GM12878 (cell line): ENCODE measurements around the gene CLDN4. TPM values are rescaled to one million over a fixed set of nuclear protein-coding genes. Genes with fewer than 3 reads are reported as not detected.

ENCODE experiments used
- ATAC-seq: fragments of 200-7000 bp; cut with Tn5 transposase; 3 replicates; pipeline ENCODE4 v1.9.1; 2020; ENCODE audit warnings: mild to moderate bottlenecking, moderate library complexity
- BruUV-seq: library from RNA; stranded (reverse); fragments of 400-500 nt; replicated peaks from 2 replicates; lab custom pipeline; 2021; lab: Mats Ljungman, UMichigan
- CTCF ChIA-PET: fragments of 300-600 bp; sonication (Branson Sonifier 250); formaldehyde crosslinking; extraction: SDS; loops from one replicate; lab custom pipeline; 2021; ENCODE audit warnings: inconsistent platforms; lab: Yijun Ruan, JAX
- POLR2A ChIA-PET: fragments of 350-600 bp; formaldehyde crosslinking; extraction: SDS; loops from one replicate; lab custom pipeline; 2021; ENCODE audit warnings: inconsistent platforms; lab: Charles Lee
- RAD21 ChIA-PET: fragments of 300-600 bp; sonication (Branson Sonifier 250); formaldehyde crosslinking; loops from one replicate; lab custom pipeline; 2023; ENCODE audit warnings: antibody characterized with exemption; ENCODE audit not compliant: unreplicated experiment; lab: Charles Lee
- SMC1A ChIA-PET: fragments of 300-600 bp; sonication (Branson Sonifier 250); formaldehyde crosslinking; loops from one replicate; lab custom pipeline; 2023; ENCODE audit not compliant: unreplicated experiment, uncharacterized antibody; lab: Charles Lee
- DNase-seq: peaks from one replicate; pipeline ENCODE4 v3.0.0-alpha.2; 2011; ENCODE audit warnings: low read depth, low spot score
- FAIRE-seq: peaks from 3 replicates; lab custom pipeline; 2011; peaks lifted over from hg19 to GRCh38; lab: Jason Lieb, UNC
- H2AFZ ChIP-seq: 2 replicates; pipeline ENCODE4 v1.6.0; 2011; ENCODE audit warnings: low read depth, low read length, control low read depth; ENCODE audit not compliant: control insufficient read depth
- H3K27ac ChIP-seq: 2 replicates; pipeline ENCODE4 v1.5.1; 2011; ENCODE audit warnings: control low read depth; ENCODE audit not compliant: control insufficient read depth, insufficient read depth
- H3K27me3 ChIP-seq, 2 experiments: replicated peaks in 1 of 2; 2 replicates each; pipeline versions ENCODE4 v1.6.0 to v1.6.1; 2011; ENCODE audit warnings: low read length in 1 of 2; ENCODE audit not compliant: control insufficient read depth in 2 of 2, insufficient read depth in 2 of 2
- H3K36me3 ChIP-seq, 2 experiments: 2 replicates each; pipeline ENCODE4 v1.5.1; 2011; ENCODE audit warnings: low read length in 1 of 2; ENCODE audit not compliant: control insufficient read depth in 2 of 2, insufficient read depth in 2 of 2
- H3K4me1 ChIP-seq: 2 replicates; pipeline ENCODE4 v1.6.1; 2011; ENCODE audit warnings: mild to moderate bottlenecking, low read length, moderate library complexity, mixed read lengths; ENCODE audit not compliant: control insufficient read depth, insufficient read depth
- H3K4me2 ChIP-seq: 2 replicates; pipeline ENCODE4 v1.6.0; 2011; ENCODE audit warnings: control low read depth; ENCODE audit not compliant: control insufficient read depth, insufficient read depth
- H3K4me3 ChIP-seq: fragments of 200-600 bp; sonication (generic); 2 replicates; pipeline ENCODE4 v1.5.1; 2016
- H3K79me2 ChIP-seq: 2 replicates; pipeline ENCODE4 v1.6.0; 2011; ENCODE audit warnings: low read length; ENCODE audit not compliant: control insufficient read depth, insufficient read depth
- H3K9ac ChIP-seq: 2 replicates; pipeline ENCODE4 v1.8.0; 2011; ENCODE audit warnings: low read length, control low read depth, mixed read lengths; ENCODE audit not compliant: control insufficient read depth, insufficient read depth
- H3K9me3 ChIP-seq: replicated peaks from 3 replicates; pipeline ENCODE4 v1.5.1; 2011; ENCODE audit warnings: mild to moderate bottlenecking, low read length; ENCODE audit not compliant: control insufficient read depth, insufficient read depth
- H4K20me1 ChIP-seq: 2 replicates; pipeline ENCODE4 v1.6.0; 2011; ENCODE audit not compliant: control insufficient read depth, insufficient read depth
- BRCA1 ChIP-seq: IDR thresholded peaks from 2 replicates; pipeline ENCODE4 v1.6.1; 2011; ENCODE audit warnings: low read depth, low read length, improper control_type of control experiment
- CHD2 ChIP-seq: IDR thresholded peaks from 2 replicates; pipeline ENCODE4 v1.6.1; 2011; ENCODE audit warnings: low read depth, low read length, improper control_type of control experiment, borderline replicate concordance
- IRF4 ChIP-seq: IDR thresholded peaks from 2 replicates; pipeline ENCODE4 v1.6.1; 2011; ENCODE audit warnings: low read depth, low read length
- JUND ChIP-seq: IDR thresholded peaks from 2 replicates; pipeline ENCODE4 v1.6.1; 2012; ENCODE audit warnings: low read depth, mild to moderate bottlenecking, low read length, improper control_type of control experiment, moderate library complexity
- KDM1A ChIP-seq: fragments of 200-600 bp; sonication (generic); IDR thresholded peaks from 2 replicates; pipeline ENCODE4 v1.6.1; 2016; ENCODE audit warnings: borderline replicate concordance
- MTA3 ChIP-seq: IDR thresholded peaks from 2 replicates; pipeline ENCODE4 v1.6.1; 2012; ENCODE audit warnings: low read length, inconsistent platforms, borderline replicate concordance
- NFIC ChIP-seq: IDR thresholded peaks from 2 replicates; pipeline ENCODE4 v1.6.1; 2012; ENCODE audit warnings: low read depth, mild to moderate bottlenecking, inconsistent platforms, low read length, moderate library complexity
- NFYB ChIP-seq: IDR thresholded peaks from 2 replicates; pipeline ENCODE4 v1.6.1; 2011; ENCODE audit warnings: low read depth, mild to moderate bottlenecking, low read length, improper control_type of control experiment, moderate library complexity; ENCODE audit not compliant: insufficient read depth
- NRF1 ChIP-seq: conservative IDR thresholded peaks from 2 replicates; pipeline ENCODE4 v1.6.1; 2011; ENCODE audit warnings: mild to moderate bottlenecking, low read depth, low read length, improper control_type of control experiment
- SIN3A ChIP-seq: IDR thresholded peaks from 2 replicates; pipeline ENCODE4 v1.6.1; 2012; ENCODE audit warnings: low read depth, low read length, improper control_type of control experiment
- SMAD5 ChIP-seq: IDR thresholded peaks from 2 replicates; pipeline ENCODE4 v1.6.1; 2016; ENCODE audit warnings: antibody characterized with exemption, low read depth
- SMARCA5 ChIP-seq: fragments of 450-650 bp; IDR thresholded peaks from 2 replicates; pipeline ENCODE4 v1.6.1; 2017; ENCODE audit warnings: mild to moderate bottlenecking
- SREBF1 ChIP-seq: IDR thresholded peaks from 2 replicates; pipeline ENCODE4 v1.6.1; 2012; ENCODE audit warnings: mild to moderate bottlenecking, low read length
- STAT3 ChIP-seq: IDR thresholded peaks from 2 replicates; pipeline ENCODE4 v1.6.1; 2011; ENCODE audit warnings: low read depth, low read length, improper control_type of control experiment
- WGBS: methylation state at CpG from one replicate; pipeline ENCODE4 v1.1.6; 2016; ENCODE audit warnings: low lambda C conversion rate; ENCODE audit not compliant: insufficient replicate concordance, insufficient coverage; ENCODE audit errors: missing lambda C conversion rate; 5-methylcytosine and 5-hydroxymethylcytosine counted together
- in situ Hi-C: fragments of 300-500 bp; cut with MboI; formaldehyde crosslinking; loops from 9 replicates; pipeline ENCODE4 v1.14.3; 2018; ENCODE audit warnings: mixed read lengths
- intact Hi-C: fragments of 100-400 bp; cut with micrococcal nuclease; formaldehyde crosslinking; loops from one replicate; pipeline ENCODE4 v1.14.2; 2022; ENCODE audit not compliant: unreplicated experiment
- polyA plus RNA-seq, 11 experiments: library from polyadenylated mRNA; depleted of rRNA in 4 of 11; unstranded in 6 of 11; stranded (reverse) in 5 of 11; fragments of >200 nt; fragmentation: Nextera tagmentation in 4 of 11; fragmentation: Illumina TruSeq in 1 of 11; extraction: Ambion mirVana in 4 of 11; extraction: Trizol in 1 of 11; gene quantifications; 1 replicate in 1 of 11; 2 replicates in 10 of 11; pipeline versions ENCODE4 v1.2.1 to v1.2.3, GENCODE V29; 2011 to 2016; ENCODE audit warnings: inconsistent platforms in 2 of 11, missing spikeins in 2 of 11, low read depth in 1 of 11
- total RNA-seq, 4 experiments: library from RNA; depleted of rRNA in 3 of 4; stranded (reverse); fragments of >200 nt in 3 of 4; fragmentation: Illumina TruSeq in 1 of 4; extraction: Trizol in 1 of 4; gene quantifications; 2 replicates each; pipeline versions ENCODE4 v1.2.1 to v1.2.3, GENCODE V29; 2013 to 2021
- TF ChIP-seq, protein P1 (sequence below): fragments of 450-650 bp; IDR thresholded peaks from 2 replicates; pipeline ENCODE4 v1.6.1; 2017; ENCODE audit warnings: mild to moderate bottlenecking, moderate library complexity
- TF ChIP-seq, protein P2 (sequence below): fragments of 150-350 bp; IDR thresholded peaks from 2 replicates; pipeline ENCODE4 v1.6.1; 2014; ENCODE audit warnings: mild to moderate bottlenecking, low read depth, low read length
- TF ChIP-seq, protein P3 (sequence below): fragments of 450-650 bp; IDR thresholded peaks from 2 replicates; pipeline ENCODE4 v1.6.1; 2016; ENCODE audit warnings: mild to moderate bottlenecking, moderate library complexity, borderline replicate concordance

CLDN4 gene
- total and polyA plus RNA-seq, 10 of the 15 experiments (the other 5 are each of a cell fraction or from before 2014, with no cell fraction given), result 0.04 to 0.38 (median 0.06) TPM; not detected in 6

DNA sequence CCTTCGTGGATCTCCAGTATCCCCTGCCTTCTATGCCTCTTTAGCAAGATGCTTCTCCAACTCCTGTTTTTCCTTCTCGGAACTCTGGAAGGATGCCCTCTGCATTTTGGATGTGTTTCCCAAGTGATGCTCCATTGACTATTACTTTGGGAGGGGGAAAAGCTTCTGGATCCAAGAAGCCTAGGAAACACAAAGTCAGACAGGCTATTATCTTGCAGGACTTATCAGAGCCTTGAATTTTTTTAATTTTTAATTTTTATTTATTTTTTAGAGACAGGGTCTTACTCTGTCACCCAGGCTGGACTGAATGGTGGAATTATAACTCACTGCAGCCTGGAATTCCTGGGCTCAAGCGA, 51.2 kb downstream of the CLDN4 start:
- ChIA-PET CTCF (no interaction called here), RAD21 (no interaction called here), SMC1A (no interaction called here), POLR2A (no interaction called here)
- ATAC-seq (no peak), DNase-seq (no peak), FAIRE-seq (no peak)
- intact Hi-C loops, result no loop called here
- H3K4me1 ChIP-seq, result no peaks in the 10 kb centered on the region
- 5% methylated on average over 3 of the region's 3 CpGs for WGBS
- H2AFZ ChIP-seq, result no peak overlapping the region
- no peaks in the 10 kb centered on the region for H3K36me3 ChIP-seq
- in situ Hi-C loops, result no loop called here
- no peak overlapping the region for H3K4me3 ChIP-seq
- H3K4me2 ChIP-seq, result no peak overlapping the region
- no peaks in the 10 kb centered on the region for H4K20me1 ChIP-seq
- H3K9me3 ChIP-seq, result no peaks in the 10 kb centered on the region
- no peaks in the 10 kb centered on the region for H3K79me2 ChIP-seq
- no peaks in the 10 kb centered on the region; a peak in 2 of 4 replicates for H3K27me3 ChIP-seq
- no TSS peak for BruUV-seq
- no peak overlapping the region for H3K27ac ChIP-seq
- no peak overlapping the region for H3K9ac ChIP-seq
- TF ChIP-seq, protein P1, sequence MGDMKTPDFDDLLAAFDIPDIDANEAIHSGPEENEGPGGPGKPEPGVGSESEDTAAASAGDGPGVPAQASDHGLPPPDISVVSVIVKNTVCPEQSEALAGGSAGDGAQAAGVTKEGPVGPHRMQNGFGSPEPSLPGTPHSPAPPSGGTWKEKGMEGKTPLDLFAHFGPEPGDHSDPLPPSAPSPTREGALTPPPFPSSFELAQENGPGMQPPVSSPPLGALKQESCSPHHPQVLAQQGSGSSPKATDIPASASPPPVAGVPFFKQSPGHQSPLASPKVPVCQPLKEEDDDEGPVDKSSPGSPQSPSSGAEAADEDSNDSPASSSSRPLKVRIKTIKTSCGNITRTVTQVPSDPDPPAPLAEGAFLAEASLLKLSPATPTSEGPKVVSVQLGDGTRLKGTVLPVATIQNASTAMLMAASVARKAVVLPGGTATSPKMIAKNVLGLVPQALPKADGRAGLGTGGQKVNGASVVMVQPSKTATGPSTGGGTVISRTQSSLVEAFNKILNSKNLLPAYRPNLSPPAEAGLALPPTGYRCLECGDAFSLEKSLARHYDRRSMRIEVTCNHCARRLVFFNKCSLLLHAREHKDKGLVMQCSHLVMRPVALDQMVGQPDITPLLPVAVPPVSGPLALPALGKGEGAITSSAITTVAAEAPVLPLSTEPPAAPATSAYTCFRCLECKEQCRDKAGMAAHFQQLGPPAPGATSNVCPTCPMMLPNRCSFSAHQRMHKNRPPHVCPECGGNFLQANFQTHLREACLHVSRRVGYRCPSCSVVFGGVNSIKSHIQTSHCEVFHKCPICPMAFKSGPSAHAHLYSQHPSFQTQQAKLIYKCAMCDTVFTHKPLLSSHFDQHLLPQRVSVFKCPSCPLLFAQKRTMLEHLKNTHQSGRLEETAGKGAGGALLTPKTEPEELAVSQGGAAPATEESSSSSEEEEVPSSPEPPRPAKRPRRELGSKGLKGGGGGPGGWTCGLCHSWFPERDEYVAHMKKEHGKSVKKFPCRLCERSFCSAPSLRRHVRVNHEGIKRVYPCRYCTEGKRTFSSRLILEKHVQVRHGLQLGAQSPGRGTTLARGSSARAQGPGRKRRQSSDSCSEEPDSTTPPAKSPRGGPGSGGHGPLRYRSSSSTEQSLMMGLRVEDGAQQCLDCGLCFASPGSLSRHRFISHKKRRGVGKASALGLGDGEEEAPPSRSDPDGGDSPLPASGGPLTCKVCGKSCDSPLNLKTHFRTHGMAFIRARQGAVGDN, result no peak
- TF ChIP-seq SMARCA5 (no peak), BRCA1 (no peak), NFIC (no peak), MTA3 (no peak), KDM1A (no peak), NRF1 (no peak), SIN3A (no peak), SREBF1 (no peak), NFYB (no peak), IRF4 (no peak), JUND (no peak), STAT3 (no peak), CHD2 (no peak), SMAD5 (no peak)
- TF ChIP-seq, protein P2, sequence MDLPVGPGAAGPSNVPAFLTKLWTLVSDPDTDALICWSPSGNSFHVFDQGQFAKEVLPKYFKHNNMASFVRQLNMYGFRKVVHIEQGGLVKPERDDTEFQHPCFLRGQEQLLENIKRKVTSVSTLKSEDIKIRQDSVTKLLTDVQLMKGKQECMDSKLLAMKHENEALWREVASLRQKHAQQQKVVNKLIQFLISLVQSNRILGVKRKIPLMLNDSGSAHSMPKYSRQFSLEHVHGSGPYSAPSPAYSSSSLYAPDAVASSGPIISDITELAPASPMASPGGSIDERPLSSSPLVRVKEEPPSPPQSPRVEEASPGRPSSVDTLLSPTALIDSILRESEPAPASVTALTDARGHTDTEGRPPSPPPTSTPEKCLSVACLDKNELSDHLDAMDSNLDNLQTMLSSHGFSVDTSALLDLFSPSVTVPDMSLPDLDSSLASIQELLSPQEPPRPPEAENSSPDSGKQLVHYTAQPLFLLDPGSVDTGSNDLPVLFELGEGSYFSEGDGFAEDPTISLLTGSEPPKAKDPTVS, result no peak
- TF ChIP-seq, protein P3, sequence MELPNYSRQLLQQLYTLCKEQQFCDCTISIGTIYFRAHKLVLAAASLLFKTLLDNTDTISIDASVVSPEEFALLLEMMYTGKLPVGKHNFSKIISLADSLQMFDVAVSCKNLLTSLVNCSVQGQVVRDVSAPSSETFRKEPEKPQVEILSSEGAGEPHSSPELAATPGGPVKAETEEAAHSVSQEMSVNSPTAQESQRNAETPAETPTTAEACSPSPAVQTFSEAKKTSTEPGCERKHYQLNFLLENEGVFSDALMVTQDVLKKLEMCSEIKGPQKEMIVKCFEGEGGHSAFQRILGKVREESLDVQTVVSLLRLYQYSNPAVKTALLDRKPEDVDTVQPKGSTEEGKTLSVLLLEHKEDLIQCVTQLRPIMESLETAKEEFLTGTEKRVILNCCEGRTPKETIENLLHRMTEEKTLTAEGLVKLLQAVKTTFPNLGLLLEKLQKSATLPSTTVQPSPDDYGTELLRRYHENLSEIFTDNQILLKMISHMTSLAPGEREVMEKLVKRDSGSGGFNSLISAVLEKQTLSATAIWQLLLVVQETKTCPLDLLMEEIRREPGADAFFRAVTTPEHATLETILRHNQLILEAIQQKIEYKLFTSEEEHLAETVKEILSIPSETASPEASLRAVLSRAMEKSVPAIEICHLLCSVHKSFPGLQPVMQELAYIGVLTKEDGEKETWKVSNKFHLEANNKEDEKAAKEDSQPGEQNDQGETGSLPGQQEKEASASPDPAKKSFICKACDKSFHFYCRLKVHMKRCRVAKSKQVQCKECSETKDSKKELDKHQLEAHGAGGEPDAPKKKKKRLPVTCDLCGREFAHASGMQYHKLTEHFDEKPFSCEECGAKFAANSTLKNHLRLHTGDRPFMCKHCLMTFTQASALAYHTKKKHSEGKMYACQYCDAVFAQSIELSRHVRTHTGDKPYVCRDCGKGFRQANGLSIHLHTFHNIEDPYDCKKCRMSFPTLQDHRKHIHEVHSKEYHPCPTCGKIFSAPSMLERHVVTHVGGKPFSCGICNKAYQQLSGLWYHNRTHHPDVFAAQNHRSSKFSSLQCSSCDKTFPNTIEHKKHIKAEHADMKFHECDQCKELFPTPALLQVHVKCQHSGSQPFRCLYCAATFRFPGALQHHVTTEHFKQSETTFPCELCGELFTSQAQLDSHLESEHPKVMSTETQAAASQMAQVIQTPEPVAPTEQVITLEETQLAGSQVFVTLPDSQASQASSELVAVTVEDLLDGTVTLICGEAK, result no peak
